Measurements from ENCODE around the gene CTNNA1.

The CTNNA1 gene

GRCh38 chr5:138748630-138749081, 4.6 kb upstream of the CTNNA1 start (continued):
- TF ChIP-seq CTCF (tag by site-specific recombination; IDR thresholded peaks at IDR 0.05) (no peak), MEIS1 (CRISPR knock-in tag; IDR thresholded peaks at IDR 0.05; ENCODE audit: borderline replicate concordance) (no peak), SETDB1 (IDR thresholded peaks at IDR 0.05; ENCODE audit: insufficient read length, low read length) (no peak), ZBTB44 (tag by site-specific recombination; IDR thresholded peaks at IDR 0.05) (no peak), ZNF138 (tag by site-specific recombination; IDR thresholded peaks at IDR 0.05; ENCODE audit: borderline replicate concordance) (no peak), ZNF350 (tag by site-specific recombination; IDR thresholded peaks at IDR 0.05) (no peak), ZNF221 (tag by site-specific recombination; IDR thresholded peaks at IDR 0.05; ENCODE audit: borderline replicate concordance) (no peak), ZNF580 (tag by site-specific recombination; IDR thresholded peaks at IDR 0.05) (no peak), ZBTB48 (tag by site-specific recombination; IDR thresholded peaks at IDR 0.05) (0 out of 2 replicates have a peak, but pooled peaks have one; percentile 20), ZNF645 (tag by site-specific recombination; IDR thresholded peaks at IDR 0.05) (no peak), BCL11B (tag by site-specific recombination; IDR thresholded peaks at IDR 0.05; ENCODE audit: low read depth) (no peak), SCRT2 (tag by site-specific recombination; IDR thresholded peaks at IDR 0.05) (peak; percentile 90), ZNF302 (tag by site-specific recombination; IDR thresholded peaks at IDR 0.05; ENCODE audit: low read depth) (no peak), ZNF2 (tag by site-specific recombination; IDR thresholded peaks at IDR 0.05) (no peak), ZNF585B (tag by site-specific recombination; IDR thresholded peaks at IDR 0.05) (no peak), ZBTB8A (tag by site-specific recombination; IDR thresholded peaks at IDR 0.05) (no peak), ZFP41 (tag by site-specific recombination; IDR thresholded peaks at IDR 0.05; ENCODE audit: borderline replicate concordance) (no peak), KLF16 (tag by site-specific recombination; IDR thresholded peaks at IDR 0.05) (no peak), OSR2 (tag by site-specific recombination; IDR thresholded peaks at IDR 0.05) (no peak), ZNF664 (tag by site-specific recombination; IDR thresholded peaks at IDR 0.05) (no peak), TSHZ1 (tag by site-specific recombination; IDR thresholded peaks at IDR 0.05; ENCODE audit: borderline replicate concordance) (no peak), ZNF114 (tag by site-specific recombination; IDR thresholded peaks at IDR 0.05) (no peak), ZFP37 (tag by site-specific recombination; IDR thresholded peaks at IDR 0.05) (0 out of 2 replicates have a peak, but pooled peaks have one; percentile 27)

All from HEK293 (cell line).